NCI-H1092 treated with DMSO at 0.1 percent for 48 hours (cell line): ENCODE measurements around the gene USP2.

Experiments used
- DNase-seq: peaks from one replicate; lab custom pipeline; 2025; lab: John Stamatoyannopoulos, UW

USP2 gene

DNA sequence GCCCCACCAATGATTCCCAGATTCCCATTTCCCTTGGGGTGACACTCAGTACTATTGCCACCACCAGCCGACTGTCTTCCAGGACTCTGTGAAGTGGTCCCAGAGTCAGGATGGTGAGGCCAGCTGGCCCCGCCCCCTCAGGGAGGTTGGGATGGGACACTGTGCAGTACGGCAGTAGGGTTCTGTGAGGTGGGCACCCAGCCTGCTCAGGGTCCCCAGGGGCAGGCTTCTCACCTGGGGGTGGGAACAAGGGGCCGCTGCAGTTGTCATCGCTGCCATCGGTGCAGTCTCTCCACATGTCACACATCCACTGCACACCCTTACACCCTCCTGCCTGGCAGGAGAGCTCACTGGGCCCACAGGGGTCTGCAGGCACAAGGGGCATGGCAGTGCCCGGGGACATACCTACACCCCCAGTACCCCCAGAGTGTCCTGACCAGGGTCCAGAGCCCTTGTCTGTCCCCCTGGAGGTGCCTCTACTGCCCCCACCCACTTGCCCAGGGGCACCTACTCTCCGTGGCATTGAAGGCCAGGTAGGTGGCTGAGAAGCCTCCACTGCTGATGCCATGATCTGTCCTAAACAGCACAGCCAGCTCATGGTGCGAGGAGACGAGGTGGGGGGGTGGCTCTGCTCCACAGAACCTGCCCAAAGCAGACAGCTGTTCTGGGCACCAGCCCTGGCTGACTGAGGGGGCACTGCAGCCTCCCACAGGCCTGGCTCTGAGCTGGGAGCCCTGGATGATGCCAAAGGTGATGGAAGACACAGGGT lies 38.9 kb downstream of the USP2 start:
- no peak for DNase-seq

DNA sequence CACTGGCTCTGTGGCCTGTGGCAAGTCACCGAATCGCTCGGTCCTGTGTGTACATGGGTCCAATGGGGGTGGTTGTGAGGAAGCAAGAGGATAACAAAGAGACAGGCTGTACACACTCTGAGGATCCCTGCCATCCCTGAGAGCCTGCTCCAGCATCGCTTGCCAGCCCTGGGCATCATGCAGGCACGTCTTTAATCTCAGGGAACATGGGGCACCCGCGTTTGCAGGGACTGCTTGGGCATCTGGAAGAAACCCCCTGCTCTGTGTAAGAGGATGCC lies 39.5 kb downstream of the USP2 start:
- DNase-seq, result no peak

DNA sequence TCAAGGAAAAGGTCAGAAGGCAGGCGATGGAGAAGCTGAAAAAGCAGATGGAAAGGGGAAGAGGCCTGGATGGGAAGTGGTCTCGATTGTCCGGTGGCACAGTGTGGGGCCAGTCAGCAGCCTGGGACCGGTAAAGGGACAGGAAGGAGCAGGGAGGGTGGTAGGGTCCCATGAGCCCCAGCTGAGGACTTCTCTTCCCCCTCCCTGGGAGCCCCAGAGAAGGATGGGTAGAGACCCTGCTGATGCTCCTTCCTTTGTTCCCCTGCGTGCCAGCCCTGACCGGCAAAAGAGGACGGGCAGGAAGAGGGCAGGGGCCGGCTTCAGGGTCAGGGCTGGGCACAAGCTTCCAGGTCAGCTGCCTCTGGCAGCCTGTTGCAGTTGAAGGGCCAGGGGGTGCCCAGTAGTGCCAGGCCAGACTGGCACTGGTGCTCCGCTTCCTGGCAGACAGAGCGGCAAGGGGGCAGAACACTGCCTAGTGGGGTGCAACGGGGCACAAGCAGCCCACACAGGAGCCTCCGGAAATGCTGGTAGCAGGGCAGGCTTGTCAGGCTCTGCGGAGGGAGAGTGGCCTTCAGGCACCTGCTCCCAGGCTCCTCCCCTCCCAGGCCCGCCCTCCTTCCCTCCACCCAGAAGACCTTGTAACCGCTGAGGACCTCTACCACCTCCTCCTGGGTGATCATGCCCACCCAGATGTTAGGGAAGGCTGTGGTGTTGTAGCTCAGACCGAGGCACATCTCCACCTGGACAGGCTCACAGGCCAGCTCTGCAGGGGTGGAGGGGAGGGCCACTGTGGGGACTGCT lies 40.1 kb downstream of the USP2 start:
- DNase-seq, result no peak

DNA sequence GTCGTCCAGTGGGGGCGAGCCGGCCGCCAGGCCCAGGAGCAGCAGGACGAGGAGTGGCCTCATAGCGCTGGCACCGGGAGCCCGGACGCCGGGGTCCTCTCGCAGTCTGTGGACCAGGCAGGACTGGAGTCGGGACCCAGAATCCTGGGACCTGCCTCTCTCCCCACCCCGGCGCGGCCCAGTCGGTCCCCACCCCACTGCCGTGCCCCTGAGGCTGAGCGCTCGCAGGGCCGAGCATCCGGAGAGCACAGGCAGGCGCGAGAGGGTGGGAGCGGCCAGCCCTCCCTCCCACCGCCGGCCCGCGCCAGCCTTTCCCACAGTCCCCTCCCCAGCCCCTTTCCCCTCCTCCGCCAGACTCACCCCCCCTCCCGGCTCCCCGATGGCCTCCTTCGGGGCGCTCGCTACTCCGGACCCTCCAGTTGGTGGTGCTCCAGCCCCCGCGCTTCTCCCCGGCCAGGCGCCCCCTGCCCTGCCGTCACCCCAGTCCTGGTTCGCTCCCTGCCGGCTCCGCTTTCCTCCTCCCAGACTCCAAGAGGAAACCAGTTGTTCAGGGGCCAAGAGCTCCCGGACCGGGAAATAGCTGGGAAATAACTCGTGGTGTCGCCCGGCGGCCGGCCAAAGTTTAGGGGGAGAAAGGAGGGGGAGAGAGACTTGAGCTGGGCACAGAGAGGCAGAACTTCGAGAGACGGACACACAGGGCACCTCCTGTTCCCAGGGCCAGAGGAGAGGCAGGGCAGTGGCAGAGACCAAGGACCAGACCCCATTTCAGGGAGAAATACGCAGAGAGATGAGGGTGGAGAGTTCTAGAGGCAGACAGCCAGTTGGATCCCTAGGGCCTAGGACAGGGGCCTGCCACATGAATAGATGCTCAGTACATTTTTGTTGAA lies 40.9 kb downstream of the USP2 start, which contains the start of gene C1QTNF5:
C1QTNF5 (minus strand) TSS at position 549 of the 887 bp plus-strand sequence; CDS start at position 63, 486 bp downstream.
- no peak for DNase-seq

DNA sequence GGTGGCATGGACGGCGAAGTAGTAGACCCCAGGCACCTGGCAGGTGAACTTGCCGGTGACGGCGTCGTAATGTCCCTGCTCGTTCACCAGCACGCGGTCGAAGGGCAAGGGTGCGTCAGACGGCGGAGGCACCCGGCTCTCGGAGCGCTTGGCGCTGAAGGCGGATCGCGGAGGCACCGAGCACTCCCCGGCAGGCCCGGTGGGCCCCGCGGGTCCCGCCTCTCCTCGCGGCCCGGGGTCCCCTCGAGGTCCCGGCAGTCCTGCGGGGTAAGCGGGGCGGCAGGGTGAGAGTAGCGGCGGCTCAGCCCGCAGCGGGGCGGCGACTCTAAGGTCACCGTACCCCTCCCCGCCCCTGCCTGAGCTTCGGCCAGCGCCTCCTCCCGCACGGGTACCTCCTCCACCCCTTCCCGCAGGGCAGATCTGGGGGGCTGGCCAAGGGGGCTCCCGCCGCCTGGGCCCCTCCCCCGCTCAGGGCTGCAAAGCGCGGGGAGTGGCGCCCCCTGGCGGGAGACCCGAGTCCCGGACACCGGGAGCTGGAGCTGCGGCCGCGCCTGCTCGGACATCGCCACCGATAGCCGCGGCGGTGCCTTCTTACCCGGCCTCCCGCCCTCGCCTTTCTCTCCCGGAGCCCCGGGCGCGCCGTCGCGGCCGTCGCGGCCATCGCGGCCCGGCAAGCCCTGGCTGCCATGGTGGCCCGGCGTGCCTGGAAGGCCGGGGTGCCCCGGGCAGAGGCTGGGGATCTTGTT lies 41.7 kb downstream of the USP2 start:
- no peak for DNase-seq

DNA sequence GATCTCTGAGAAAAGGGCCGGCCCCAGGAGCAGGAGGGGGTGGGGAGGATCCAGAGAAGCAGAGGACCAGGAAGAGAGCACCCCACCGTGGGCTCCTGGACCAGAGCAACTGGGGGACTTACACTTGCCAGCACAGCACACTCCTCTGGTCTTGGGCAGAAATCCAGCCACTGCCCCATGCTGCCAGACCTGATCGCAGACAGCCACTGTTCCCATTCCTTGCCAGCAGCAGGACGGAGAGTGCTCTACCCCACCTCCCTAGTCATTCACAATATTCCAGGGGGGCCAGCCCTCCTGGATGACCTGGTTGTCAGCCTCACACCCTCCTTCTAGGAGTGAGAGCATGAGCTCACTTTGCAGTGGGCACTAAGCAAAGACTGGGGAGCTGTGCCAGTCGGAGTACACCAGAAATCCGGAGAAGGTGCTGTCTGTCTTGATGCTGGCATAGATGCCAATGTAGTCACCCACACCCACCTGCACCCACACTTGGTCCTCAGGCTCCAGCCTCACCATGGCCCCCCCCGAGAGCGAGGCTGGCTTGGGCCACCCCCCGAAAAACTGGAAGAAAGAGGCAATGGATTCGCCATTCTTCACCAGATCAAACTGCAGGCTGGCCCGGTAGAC lies 42.4 kb downstream of the USP2 start:
- DNase-seq, result no peak

DNA sequence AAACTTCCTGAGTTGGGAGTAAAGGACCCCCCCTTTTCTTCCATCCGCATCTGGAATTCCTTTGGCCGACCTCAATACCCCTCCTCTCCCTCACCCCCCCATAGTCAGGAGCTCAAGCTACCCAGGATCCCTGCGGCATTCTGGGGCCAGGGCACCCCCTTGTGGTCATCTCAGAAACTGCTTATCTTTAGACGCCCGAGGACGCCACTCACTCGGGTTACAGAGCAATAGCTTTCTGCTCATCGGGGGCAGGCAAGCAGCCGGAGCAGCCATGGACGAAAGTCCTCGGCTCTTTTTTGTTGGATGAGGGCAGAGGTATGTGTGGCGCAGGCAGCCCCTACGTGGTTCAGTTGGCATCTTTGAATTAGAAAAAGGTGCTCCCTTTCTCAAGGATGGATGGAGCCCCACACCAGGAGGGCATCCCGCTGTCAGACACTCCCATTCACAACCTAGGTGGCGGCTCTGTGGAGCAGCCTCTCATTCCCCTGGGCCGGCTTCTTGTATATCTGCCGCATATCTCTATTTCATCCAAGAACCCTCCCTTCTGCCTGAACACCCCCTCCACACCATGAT lies 43.1 kb downstream of the USP2 start:
- peak; percentile 58 for DNase-seq

DNA sequence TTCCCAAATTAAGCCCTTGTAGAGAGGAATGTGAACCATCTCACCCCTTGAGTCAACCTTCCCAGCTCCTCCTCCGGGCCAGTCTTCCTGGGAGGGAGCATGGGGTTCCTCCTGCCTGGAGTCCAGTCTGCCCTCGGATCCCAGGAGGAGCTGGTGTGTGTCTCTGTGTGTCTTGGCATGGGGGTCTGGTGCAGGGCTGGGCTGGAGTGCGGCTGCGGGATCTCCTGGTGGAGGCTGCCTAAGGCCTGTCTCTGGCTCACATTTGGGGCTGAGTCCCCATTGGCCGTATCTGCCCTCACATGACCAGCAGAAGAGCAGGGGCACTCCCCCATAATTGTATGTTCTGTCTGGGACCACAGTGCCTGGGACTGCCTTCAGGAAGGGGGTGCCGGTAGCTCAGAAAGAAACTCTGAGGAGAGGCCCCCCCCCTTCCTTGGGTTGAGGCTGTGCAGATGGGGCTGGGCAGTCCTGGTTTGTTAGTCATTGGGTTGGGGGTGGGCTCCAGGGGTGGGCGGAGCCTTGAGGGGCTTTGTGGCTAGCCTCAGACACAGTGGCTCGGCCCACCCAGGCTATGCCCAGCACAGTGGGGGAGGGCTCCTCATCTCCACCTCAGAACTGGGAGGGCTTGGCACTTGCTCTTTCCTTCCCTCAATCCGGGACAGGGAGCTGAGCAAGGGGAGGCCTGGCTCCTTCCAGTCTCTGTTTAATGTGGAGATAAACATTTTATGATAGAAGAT lies 43.7 kb downstream of the USP2 start:
- no peak for DNase-seq

DNA sequence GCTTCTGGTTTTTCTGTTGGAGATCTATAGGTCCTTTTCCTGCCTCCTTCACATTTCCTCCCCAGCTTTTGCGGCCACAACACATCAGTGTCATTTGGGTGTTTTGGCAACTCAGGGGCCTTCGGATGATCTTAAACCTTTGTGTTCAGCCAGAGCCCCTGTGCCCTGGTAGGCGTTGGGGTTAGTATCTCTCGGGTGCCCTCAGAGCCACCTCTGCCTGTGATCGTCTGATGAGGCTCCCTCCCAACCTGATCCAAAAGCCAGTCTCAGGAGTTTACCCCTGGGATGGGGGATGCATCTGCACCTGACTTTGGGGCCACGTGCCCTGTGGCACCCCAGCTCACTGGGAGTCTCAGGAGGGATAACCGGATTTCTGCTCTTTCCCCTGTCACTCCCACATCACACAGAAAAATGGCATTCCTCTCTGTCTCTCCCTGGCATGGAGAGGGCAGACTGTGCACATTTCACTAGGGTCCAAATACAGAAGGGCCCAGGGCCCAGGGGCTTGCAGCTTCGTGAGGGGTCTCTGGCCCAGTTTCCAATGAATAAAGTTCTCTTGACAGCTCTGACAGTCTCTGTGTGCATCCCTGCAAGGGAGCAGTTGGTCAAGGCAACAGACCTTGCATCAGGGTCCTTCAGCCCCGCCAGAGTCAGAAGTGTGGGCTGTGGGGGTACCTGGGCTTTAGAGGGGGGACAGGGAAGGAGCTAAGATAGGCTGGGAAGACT lies 44.6 kb downstream of the USP2 start:
- DNase-seq, result no peak

DNA sequence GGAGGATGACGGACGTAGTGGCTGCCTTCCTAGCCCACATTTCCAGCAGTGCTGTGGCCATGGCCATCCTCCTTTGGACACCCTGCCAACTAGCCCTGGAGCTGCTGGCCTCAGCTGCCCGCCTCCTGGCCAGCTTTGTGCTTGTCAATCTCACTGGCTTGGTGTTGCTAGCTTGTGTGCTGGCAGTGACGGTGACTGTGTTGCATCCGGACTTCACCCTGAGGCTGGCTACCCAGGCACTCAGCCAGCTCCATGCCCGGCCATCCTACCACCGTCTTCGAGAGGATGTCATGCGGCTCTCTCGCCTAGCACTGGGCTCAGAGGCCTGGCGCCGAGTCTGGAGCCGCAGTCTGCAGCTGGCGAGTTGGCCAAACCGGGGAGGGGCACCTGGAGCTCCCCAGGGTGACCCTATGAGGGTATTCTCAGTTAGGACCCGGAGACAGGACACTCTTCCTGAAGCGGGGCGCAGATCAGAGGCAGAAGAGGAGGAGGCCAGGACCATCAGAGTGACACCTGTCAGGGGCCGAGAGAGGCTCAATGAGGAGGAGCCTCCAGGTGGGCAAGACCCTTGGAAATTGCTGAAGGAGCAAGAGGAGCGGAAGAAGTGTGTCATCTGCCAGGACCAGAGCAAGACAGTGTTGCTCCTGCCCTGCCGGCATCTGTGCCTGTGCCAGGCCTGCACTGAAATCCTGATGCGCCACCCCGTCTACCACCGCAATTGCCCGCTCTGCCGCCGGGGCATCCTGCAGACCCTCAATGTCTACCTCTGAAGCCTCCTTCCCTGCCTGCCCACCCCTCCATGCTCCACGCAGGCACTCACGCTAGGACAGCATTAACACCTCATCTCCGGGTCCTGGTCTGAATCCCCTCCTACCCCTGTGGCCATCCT lies 45.6 kb downstream of the USP2 start:
- no peak for DNase-seq

DNA sequence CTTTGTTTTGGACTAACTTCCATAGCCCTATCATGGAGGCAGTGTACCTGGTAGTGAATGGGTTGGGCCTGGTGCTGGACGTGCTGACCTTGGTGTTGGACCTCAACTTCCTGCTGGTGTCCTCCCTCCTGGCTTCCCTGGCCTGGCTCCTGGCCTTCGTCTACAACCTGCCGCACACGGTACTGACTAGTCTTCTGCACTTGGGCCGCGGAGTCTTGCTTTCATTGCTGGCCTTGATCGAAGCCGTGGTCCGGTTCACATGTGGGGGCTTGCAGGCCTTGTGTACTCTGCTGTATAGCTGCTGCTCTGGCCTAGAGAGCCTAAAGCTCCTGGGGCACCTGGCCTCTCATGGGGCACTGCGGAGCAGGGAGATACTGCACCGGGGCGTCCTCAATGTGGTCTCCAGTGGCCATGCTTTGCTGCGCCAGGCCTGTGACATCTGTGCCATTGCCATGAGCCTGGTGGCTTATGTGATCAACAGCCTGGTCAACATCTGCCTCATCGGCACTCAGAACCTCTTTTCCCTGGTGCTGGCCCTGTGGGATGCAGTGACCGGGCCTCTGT lies 46.3 kb downstream of the USP2 start:
- no peak for DNase-seq

DNA sequence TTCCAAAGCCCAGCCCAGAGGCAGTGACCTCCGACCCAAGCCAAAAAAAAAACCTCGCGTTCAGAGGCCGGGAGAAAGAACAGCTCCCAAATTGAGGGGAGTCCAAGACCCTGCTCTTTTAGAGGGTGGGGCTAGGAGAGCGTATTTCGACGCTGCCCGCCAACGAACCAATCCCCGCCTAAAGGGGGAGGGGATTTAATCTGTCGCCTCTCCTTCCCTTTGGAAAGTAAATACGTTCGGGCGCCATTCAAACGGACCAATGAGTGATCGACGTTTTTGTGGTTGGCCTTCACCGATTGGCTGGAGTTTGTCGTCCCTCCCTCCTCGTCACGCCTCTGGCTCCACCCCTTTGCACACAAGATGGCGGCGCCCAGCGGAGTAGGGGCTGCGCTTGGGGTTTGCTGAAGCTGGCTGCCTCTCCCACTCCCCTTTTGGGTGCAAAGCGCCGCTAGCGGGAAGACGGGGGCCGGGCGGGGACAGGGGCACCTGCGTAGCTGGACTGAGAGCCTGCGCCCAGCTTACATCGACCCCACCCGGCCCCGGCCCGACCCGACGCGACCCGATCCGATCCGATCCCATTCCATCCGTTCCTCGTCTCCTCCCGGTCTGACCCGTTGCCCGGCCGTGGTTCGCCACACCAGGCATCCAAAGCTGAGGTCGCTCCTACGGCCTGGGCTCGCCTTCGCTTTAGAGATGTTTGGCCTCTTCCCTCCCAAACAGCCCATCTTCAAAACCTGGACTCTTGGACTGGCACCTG lies 47.1 kb downstream of the USP2 start, which contains the start of gene RNF26:
RNF26 (plus strand) TSS at position 354 of the 757 bp plus-strand sequence. CDS start 596 bp downstream, outside the sequence.
- DNase-seq, result peak; percentile 99

DNA sequence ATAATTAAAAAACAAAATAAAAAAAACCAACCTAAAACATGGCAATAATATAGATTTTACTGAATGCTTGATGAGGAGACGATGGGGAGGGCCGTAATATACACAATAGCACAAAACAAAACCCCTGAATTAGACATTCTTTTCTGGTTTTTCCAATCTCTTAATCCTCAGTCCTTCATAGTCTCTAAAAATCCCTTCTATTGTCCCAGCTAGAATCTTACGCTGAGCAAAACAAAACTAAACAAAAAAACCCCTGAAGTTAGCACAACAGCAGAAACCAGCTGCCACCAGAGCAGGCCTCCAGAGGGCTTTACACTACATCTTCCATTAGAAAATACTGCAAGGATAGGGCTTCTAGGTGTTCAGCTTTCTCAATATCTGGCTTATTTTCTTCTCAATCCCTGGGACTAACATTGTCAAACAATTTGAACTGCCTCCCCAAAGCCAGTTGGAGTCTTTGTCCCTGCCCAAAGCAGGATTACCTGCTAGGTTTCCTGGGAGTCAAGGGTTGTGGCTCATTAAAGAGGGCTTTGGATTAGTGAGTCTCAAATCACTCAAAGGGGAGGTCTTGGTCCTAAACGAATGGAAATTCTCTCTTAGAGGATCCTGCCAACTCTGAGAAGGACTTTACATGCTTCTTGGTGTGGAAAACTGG lies 49.3 kb downstream of the USP2 start:
- DNase-seq, result no peak

DNA sequence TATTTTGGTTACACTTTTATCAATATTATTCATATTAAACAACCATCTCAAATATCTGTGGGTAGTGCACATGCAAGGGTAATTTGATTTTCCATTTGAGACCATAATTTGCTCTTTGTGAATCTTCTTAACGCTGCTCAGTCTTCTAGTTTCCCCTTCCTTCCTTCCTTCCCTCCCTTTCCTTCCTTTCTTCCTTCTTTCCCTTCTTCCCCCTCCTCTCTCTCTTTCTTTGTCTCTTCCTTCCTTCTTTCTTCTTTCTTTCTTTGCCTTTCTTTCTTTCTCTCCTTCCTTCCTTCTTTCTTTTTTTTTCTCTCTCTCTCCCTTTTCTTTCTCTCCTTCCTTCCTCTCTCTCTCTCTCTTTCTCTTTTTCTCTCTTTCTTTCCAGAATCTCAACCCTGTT lies 51.3 kb downstream of the USP2 start:
- DNase-seq, result no peak

DNA sequence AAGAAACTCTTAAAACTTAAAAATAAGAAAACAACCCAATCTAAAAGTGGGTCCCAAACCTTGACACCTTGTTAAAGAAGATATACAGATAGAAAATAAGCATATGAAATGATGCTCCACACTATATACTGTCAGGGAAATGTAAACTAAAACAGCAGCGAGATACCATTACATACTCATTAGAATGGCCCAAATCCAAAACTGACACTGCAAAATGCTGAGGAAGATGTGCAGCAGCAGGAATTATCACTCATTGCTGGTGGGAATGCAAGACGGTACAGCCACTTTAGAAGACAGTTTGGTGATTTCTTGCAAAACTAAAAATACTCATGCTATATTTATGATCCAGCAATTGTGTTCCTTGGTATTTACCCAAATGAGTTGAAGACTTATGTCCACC lies 52.2 kb downstream of the USP2 start:
- DNase-seq, result no peak

DNA sequence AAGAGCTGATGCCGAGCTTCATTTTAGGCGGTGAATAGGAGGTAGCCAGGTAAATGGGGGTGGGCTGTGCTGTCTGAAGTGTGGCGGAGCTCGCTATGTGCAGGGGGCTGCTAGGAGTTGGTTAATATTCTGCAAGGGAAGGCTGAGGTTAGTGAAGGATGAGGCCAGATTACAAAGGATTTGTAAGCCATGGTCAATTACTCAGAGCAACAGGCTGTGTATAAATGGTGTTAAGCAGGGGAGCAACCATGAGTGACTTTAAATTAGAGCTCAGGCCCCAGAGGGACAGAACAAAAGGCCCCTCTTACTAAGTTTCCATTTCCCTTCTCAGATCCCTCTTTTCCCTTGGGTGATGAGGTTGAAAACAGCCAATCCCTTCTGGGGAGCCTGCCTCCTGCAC lies 57.3 kb downstream of the USP2 start:
- no peak for DNase-seq

DNA sequence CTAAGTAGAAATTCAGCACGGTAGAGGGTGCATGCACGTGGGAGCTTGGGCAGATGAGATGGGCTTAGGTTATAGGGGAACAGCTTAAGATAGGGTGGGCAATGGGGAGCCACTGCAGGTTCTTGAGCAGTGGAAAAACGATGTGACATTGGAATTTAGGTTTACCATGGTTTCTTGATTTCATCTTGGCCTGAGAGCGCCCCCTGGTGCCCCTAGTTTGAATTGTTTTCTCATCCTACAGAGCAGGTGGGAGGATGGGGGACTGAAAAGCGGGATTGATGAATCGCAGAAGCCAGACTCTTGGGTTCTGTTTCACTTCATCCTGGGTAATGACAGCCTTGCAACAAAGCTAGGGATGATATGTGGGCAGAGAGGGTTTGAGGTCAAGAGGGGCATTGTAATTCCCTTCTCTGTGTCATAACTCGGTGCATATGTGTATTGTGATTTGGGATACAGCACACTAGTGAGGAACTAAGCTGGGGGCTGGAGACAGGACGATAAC lies 57.9 kb downstream of the USP2 start:
- DNase-seq, result peak; percentile 72
